HepG2 (cell line): Measurements from ENCODE around the gene TTC23L. TPM values are rescaled to one million over a fixed set of nuclear protein-coding genes. Genes with fewer than 3 reads are reported as not detected.

ENCODE experiments used
- AGO1 ChIP-seq: fragments of 200-400 bp; formaldehyde crosslinking; IDR thresholded peaks from 2 replicates; pipeline ENCODE4 v1.6.1; 2017; ENCODE audit warnings: mild to moderate bottlenecking, low read depth, low read length, moderate library complexity; ENCODE audit not compliant: poor library complexity, severe bottlenecking
- FOXC1 ChIP-seq: sonication (generic); formaldehyde crosslinking; IDR thresholded peaks from 2 replicates; pipeline ENCODE4 v1.8.0; 2022; ENCODE audit warnings: mild to moderate bottlenecking, missing genetic modification reagents, borderline replicate concordance
- GABPA ChIP-seq, 2 experiments: IDR thresholded peaks; 2 replicates each; pipeline ENCODE4 v1.6.1; 2011 to 2016; ENCODE audit warnings: low read depth in 2 of 2, low read length in 1 of 2, missing biosample characterization in 1 of 2, missing genetic modification characterization in 1 of 2
- ZNF121 ChIP-seq: sonication (generic); formaldehyde crosslinking; IDR thresholded peaks from 2 replicates; pipeline ENCODE4 v1.5.0; 2020; ENCODE audit warnings: mild to moderate bottlenecking, missing genetic modification reagents
- polyA plus RNA-seq, 8 experiments: library from polyadenylated mRNA; depleted of rRNA in 3 of 8; stranded (reverse) in 7 of 8; unstranded in 1 of 8; fragments of >200 nt; fragmentation: Illumina TruSeq in 4 of 8; extraction: Trizol in 4 of 8; gene quantifications; 2 replicates each; pipeline versions ENCODE4 v1.2.1 to v1.2.3, GENCODE V29; 2011 to 2016; ENCODE audit warnings: low read depth in 4 of 8, missing spikeins in 1 of 8, mixed read lengths in 1 of 8; ENCODE audit not compliant: insufficient read depth in 1 of 8
- total RNA-seq, 5 experiments: library from RNA; depleted of rRNA; stranded (reverse); fragments of >200 nt; fragmentation: Illumina TruSeq; extraction: Trizol; gene quantifications; 2 replicates each; pipeline ENCODE4 v1.2.3, GENCODE V29; 2016; ENCODE audit warnings: low read depth in 1 of 5
- TF ChIP-seq, protein P1 (sequence below): sonication (generic); formaldehyde crosslinking; IDR thresholded peaks from 2 replicates; pipeline ENCODE4 v1.8.1; 2022; ENCODE audit warnings: low read depth, mild to moderate bottlenecking, missing genetic modification reagents
- TF ChIP-seq, protein P2 (sequence below): IDR thresholded peaks from 2 replicates; pipeline ENCODE4 v1.4.0; 2020; ENCODE audit warnings: mild to moderate bottlenecking, missing genetic modification reagents
- TF ChIP-seq, protein P3 (sequence below): sonication (generic); formaldehyde crosslinking; IDR thresholded peaks from 2 replicates; pipeline ENCODE4 v1.8.0; 2022; ENCODE audit warnings: missing genetic modification reagents, low read depth, mild to moderate bottlenecking, borderline replicate concordance
- TF ChIP-seq, protein P4 (sequence below): sonication (generic); formaldehyde crosslinking; IDR thresholded peaks from 2 replicates; pipeline ENCODE4 v1.4.0; 2020; ENCODE audit warnings: mild to moderate bottlenecking, missing genetic modification reagents
- TF ChIP-seq, protein P5 (sequence below): IDR thresholded peaks from 2 replicates; pipeline ENCODE4 v1.6.1; 2016; ENCODE audit warnings: low read depth, control low read depth

Gene TTC23L
- total and polyA plus RNA-seq, 2 of the 13 experiments (the other 11 are each of a cell fraction or from before 2014, with no cell fraction given) = 0.37 to 1.4 TPM

DNA sequence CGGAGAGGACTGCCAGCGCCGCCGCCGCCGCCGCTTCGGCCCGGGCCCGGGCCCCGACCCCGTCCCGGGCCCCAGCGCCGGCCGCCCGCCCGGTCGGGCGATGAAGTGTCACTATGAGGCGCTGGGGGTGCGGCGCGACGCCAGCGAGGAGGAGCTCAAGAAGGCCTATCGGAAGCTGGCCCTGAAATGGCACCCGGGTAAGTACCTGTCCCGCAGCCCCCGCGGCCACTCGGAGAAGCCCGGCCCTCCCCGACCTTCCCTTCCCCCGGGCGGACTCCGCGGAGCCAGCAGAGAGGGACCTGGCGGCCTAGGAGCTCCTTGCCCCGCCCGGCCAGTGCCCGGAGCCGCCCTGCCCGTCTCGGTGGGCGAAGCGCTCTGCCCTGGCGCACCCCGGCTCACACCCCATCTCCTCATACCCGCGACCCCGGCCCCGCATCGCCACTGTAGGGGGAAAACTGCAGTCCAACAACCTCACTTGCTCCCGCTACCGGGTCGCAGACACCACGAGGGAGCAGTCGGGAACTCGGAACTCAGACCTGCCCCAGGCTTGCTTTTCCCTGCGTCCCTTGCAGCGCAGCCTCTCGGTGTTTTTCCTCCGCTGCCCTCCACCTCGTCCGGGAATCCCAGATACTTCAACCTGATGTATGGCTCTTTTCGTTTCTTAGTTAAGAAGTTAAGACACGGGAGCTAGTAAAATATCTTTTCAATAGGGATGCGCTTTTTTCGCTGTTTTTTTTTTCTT lies 90.9 kb downstream of the TTC23L start (continued):
- TF ChIP-seq AGO1 (no peak), FOXC1 (CRISPR knock-in tag) (no peak), GABPA (IDR thresholded peaks at IDR 0.05; ENCODE audit: low read depth, low read length) (no peak; the same call in 1 of the 2 replicates), GABPA (CRISPR knock-in tag; IDR thresholded peaks at IDR 0.05; ENCODE audit: low read depth) (no peak), ZNF121 (CRISPR knock-in tag) (no peak)
- TF ChIP-seq, protein P1, sequence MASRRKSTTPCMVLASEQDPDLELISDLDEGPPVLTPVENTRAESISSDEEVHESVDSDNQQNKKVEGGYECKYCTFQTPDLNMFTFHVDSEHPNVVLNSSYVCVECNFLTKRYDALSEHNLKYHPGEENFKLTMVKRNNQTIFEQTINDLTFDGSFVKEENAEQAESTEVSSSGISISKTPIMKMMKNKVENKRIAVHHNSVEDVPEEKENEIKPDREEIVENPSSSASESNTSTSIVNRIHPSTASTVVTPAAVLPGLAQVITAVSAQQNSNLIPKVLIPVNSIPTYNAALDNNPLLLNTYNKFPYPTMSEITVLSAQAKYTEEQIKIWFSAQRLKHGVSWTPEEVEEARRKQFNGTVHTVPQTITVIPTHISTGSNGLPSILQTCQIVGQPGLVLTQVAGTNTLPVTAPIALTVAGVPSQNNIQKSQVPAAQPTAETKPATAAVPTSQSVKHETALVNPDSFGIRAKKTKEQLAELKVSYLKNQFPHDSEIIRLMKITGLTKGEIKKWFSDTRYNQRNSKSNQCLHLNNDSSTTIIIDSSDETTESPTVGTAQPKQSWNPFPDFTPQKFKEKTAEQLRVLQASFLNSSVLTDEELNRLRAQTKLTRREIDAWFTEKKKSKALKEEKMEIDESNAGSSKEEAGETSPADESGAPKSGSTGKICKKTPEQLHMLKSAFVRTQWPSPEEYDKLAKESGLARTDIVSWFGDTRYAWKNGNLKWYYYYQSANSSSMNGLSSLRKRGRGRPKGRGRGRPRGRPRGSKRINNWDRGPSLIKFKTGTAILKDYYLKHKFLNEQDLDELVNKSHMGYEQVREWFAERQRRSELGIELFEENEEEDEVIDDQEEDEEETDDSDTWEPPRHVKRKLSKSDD = 0 out of 2 replicates have a peak, but pooled peaks have one; percentile 44
- TF ChIP-seq, protein P2, sequence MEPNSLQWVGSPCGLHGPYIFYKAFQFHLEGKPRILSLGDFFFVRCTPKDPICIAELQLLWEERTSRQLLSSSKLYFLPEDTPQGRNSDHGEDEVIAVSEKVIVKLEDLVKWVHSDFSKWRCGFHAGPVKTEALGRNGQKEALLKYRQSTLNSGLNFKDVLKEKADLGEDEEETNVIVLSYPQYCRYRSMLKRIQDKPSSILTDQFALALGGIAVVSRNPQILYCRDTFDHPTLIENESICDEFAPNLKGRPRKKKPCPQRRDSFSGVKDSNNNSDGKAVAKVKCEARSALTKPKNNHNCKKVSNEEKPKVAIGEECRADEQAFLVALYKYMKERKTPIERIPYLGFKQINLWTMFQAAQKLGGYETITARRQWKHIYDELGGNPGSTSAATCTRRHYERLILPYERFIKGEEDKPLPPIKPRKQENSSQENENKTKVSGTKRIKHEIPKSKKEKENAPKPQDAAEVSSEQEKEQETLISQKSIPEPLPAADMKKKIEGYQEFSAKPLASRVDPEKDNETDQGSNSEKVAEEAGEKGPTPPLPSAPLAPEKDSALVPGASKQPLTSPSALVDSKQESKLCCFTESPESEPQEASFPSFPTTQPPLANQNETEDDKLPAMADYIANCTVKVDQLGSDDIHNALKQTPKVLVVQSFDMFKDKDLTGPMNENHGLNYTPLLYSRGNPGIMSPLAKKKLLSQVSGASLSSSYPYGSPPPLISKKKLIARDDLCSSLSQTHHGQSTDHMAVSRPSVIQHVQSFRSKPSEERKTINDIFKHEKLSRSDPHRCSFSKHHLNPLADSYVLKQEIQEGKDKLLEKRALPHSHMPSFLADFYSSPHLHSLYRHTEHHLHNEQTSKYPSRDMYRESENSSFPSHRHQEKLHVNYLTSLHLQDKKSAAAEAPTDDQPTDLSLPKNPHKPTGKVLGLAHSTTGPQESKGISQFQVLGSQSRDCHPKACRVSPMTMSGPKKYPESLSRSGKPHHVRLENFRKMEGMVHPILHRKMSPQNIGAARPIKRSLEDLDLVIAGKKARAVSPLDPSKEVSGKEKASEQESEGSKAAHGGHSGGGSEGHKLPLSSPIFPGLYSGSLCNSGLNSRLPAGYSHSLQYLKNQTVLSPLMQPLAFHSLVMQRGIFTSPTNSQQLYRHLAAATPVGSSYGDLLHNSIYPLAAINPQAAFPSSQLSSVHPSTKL (CRISPR knock-in tag) = 0 out of 2 replicates have a peak, but pooled peaks have one; percentile 23
- TF ChIP-seq, protein P3, sequence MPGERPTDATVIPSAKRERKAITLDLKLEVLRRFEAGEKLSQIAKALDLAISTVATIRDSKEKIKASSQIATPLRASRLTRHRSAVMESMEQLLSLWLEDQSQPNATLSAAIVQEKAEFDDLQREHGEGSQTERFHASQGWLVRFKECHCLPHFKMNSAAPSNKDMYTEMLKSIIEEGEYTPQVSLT = no peak
- TF ChIP-seq, protein P4, sequence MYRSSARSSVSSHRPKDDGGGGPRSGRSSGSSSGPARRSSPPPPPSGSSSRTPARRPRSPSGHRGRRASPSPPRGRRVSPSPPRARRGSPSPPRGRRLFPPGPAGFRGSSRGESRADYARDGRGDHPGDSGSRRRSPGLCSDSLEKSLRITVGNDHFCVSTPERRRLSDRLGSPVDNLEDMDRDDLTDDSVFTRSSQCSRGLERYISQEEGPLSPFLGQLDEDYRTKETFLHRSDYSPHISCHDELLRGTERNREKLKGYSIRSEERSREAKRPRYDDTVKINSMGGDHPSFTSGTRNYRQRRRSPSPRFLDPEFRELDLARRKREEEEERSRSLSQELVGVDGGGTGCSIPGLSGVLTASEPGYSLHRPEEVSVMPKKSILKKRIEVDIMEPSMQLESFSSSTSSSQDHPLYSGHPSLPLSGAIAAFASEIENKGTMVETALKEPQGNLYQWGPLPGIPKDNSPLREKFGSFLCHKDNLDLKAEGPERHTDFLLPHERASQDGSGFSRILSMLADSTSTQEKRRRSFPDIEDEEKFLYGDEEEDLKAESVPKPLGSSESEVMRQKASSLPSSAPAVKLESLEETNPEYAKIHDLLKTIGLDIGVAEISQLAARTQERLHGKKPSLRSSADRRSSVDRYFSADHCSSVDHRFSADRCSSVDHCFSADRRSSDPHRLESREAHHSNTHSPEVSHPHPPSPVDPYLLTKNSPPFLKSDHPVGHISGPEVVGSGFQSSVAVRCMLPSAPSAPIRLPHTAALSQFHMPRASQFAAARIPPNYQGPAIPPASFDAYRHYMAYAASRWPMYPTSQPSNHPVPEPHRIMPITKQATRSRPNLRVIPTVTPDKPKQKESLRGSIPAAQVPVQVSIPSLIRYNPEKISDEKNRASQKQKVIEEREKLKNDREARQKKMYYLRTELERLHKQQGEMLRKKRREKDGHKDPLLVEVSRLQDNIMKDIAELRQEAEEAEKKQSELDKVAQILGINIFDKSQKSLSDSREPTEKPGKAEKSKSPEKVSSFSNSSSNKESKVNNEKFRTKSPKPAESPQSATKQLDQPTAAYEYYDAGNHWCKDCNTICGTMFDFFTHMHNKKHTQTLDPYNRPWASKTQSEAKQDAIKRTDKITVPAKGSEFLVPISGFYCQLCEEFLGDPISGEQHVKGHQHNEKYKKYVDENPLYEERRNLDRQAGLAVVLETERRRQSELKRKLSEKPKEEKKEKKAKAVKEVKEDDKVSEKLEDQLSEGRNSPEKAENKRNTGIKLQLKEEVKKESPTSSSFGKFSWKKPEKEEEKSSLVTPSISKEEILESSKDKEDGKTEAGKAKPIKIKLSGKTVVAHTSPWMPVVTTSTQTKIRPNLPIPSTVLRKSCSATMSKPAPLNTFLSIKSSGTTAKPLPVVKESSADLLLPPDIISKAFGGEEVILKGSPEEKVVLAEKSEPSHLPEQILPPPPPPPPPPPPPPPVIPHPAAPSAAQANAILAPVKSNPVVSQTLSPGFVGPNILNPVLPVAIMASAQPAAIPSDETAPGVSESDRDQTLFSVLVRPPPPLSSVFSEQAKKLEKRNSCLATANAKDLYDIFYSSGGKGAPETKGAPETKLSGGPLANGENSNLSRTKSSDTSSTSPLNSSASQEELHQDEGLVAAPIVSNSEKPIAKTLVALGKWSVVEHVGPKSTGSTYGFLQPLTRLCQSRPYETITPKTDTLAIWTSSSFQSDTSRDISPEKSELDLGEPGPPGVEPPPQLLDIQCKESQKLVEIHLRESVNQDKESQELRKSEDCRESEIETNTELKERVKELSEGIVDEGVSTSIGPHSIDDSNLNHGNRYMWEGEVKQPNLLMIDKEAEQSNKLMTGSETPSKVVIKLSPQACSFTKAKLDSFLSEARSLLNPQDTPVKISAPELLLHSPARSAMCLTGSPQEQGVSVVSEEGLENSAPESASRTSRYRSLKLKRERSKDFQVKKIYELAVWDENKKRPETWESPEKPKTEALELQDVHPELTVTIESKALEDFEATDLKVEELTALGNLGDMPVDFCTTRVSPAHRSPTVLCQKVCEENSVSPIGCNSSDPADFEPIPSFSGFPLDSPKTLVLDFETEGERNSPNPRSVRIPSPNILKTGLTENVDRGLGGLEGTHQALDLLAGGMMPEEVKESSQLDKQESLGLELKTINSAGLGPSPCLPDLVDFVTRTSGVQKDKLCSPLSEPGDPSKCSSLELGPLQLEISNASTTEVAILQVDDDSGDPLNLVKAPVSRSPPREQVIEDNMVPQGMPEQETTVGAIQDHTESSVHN (CRISPR knock-in tag) = no peak
- TF ChIP-seq, protein P5, sequence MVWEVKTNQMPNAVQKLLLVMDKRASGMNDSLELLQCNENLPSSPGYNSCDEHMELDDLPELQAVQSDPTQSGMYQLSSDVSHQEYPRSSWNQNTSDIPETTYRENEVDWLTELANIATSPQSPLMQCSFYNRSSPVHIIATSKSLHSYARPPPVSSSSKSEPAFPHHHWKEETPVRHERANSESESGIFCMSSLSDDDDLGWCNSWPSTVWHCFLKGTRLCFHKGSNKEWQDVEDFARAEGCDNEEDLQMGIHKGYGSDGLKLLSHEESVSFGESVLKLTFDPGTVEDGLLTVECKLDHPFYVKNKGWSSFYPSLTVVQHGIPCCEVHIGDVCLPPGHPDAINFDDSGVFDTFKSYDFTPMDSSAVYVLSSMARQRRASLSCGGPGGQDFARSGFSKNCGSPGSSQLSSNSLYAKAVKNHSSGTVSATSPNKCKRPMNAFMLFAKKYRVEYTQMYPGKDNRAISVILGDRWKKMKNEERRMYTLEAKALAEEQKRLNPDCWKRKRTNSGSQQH (CRISPR knock-in tag) = no peak; the same call in 1 of the 2 replicates
